ENCODE measurements around the gene GJA9. TPM values are rescaled to one million over a fixed set of nuclear protein-coding genes. Genes with fewer than 3 reads are reported as not detected.

The GJA9 gene
- total and polyA plus RNA-seq, 2 of the 8 experiments (the other 6 are each of a cell fraction or from before 2014, with no cell fraction given): not detected

- WGBS, 2 experiments (ENCODE audit: extremely low coverage in 1 of 2, insufficient coverage in 1 of 2, insufficient read length in 1 of 2, insufficient replicate concordance in 2 of 2, low coverage in 1 of 2, low lambda C conversion rate in 2 of 2, missing lambda C conversion rate in 1 of 2): 95% methylated on average over 3 of the region's 3 CpGs; no CpG with 5 or more reads in 1 of the 2 experiments
Observed at GRCh38 chr1:38926091-38926490, 44.7 kb upstream of the GJA9 start.

More at GRCh38 chr1:38926091-38926490, 44.7 kb upstream of the GJA9 start:
- no peak for TF ChIP-seq SUZ12 (IDR thresholded peaks at IDR 0.05; ENCODE audit: low read length)
- TF ChIP-seq YY1 (IDR thresholded peaks at IDR 0.05; ENCODE audit: low read depth, low read length): no peak
- no peak for TF ChIP-seq ATF2 (IDR thresholded peaks at IDR 0.05; ENCODE audit: low read length)
- no peak for TF ChIP-seq E2F6 (IDR thresholded peaks at IDR 0.05)
- Histone ChIP-seq H3K4me1 (replicated peaks in 1 of 4; ENCODE audit: control insufficient read depth in 3 of 4, insufficient read depth in 4 of 4, low read length in 3 of 4) (no peaks in the 10 kb centered on the region; a peak in 1 of 7 replicates), H3K27ac (ENCODE audit: low read depth, low read length) (no peak overlapping the region), H2BK12ac (ENCODE audit: low read depth, low read length) (no peak overlapping the region), H2AK5ac (ENCODE audit: low read depth, low read length) (no peak overlapping the region), H2BK15ac (ENCODE audit: low read length) (no peak overlapping the region), H3K56ac (replicated peaks; ENCODE audit: insufficient read length, low read depth, low read length) (no peak overlapping the region), H3K18ac (ENCODE audit: extremely low read depth, low read length) (no peak overlapping the region), H3K9ac (replicated peaks in 1 of 4; ENCODE audit: extremely low read depth in 1 of 4, low read depth in 3 of 4, low read length in 3 of 4) (no peak overlapping the region), H3K23ac (ENCODE audit: insufficient read length) (no peak overlapping the region), H4K20me1 (replicated peaks in 1 of 2; ENCODE audit: control insufficient read depth in 1 of 2, insufficient read depth in 2 of 2, low read length in 2 of 2) (no peaks in the 10 kb centered on the region), H4K5ac (ENCODE audit: insufficient read length, low read depth, low read length) (no peak overlapping the region), H3K27me3 (replicated peaks in 1 of 4; ENCODE audit: control insufficient read depth in 3 of 4, extremely low read depth in 1 of 4, insufficient read depth in 3 of 4, low read length in 3 of 4) (no peaks in the 10 kb centered on the region), H2BK120ac (replicated peaks; ENCODE audit: low read depth, low read length) (no peak overlapping the region), H3K4me3 (ENCODE audit: extremely low read depth in 1 of 4, insufficient read depth in 2 of 4, low read depth in 3 of 4, low read length in 4 of 4) (no peak overlapping the region), H3K4me2 (ENCODE audit: insufficient read depth in 1 of 2, low read depth in 2 of 2, low read length in 2 of 2) (no peak overlapping the region), H2AFZ (ENCODE audit: low read length) (no peak overlapping the region), H3K4ac (replicated peaks; ENCODE audit: insufficient read length, low read depth, low read length) (no peak overlapping the region), H3K9me3 (ENCODE audit: insufficient read depth in 2 of 2, low read depth in 1 of 2, low read length in 1 of 2) (no peaks in the 10 kb centered on the region), H2BK20ac (ENCODE audit: low read length) (no peak overlapping the region), H3K14ac (ENCODE audit: insufficient read length) (no peak overlapping the region), H3K36me3 (ENCODE audit: control insufficient read depth in 2 of 4, insufficient read depth in 4 of 4, low read length in 3 of 4) (no peaks in the 10 kb centered on the region), H3K79me2 (ENCODE audit: control insufficient read depth in 1 of 2, insufficient read depth in 2 of 2, low read length in 2 of 2) (no peaks in the 10 kb centered on the region), H4K8ac (ENCODE audit: extremely low read depth, insufficient read depth, low read length) (peak overlapping the region; percentile 11; the same call in 1 of the 2 replicates), H2BK5ac (ENCODE audit: low read depth, low read length) (no peak overlapping the region), H3K23me2 (ENCODE audit: low read depth, low read length) (no peaks in the 10 kb centered on the region), H3K79me1 (ENCODE audit: low read depth, low read length) (no peaks in the 10 kb centered on the region), H4K91ac (replicated peaks; ENCODE audit: insufficient read length, low read length) (no peak overlapping the region)
- POLR2A ChIA-PET (ENCODE audit: partially characterized antibody): no interaction called here
- DNase-seq (ENCODE audit: low read depth in 1 of 2, low spot score in 2 of 2) (no peak), FAIRE-seq (no peak)
- CTCF ChIA-PET (ENCODE audit: partially characterized antibody): no interaction called here
